HEK293 (cell line): ENCODE measurements around the gene IGFBPL1.

Source experiments
- CTCF ChIP-seq: fragments of 450-650 bp; formaldehyde crosslinking; IDR thresholded peaks from 2 replicates; pipeline ENCODE4 v1.5.1; 2016; ENCODE audit warnings: missing biosample characterization, missing genetic modification characterization
- KLF16 ChIP-seq: fragments of 450-650 bp; formaldehyde crosslinking; IDR thresholded peaks from 2 replicates; pipeline ENCODE4 v1.5.1; 2017; ENCODE audit warnings: missing biosample characterization, missing genetic modification characterization
- MZF1 ChIP-seq: fragments of 450-650 bp; formaldehyde crosslinking; IDR thresholded peaks from 2 replicates; pipeline ENCODE4 v1.5.1; 2017; ENCODE audit warnings: missing biosample characterization, missing genetic modification characterization, borderline replicate concordance
- YY1 ChIP-seq: fragments of 450-650 bp; formaldehyde crosslinking; IDR thresholded peaks from 2 replicates; pipeline ENCODE4 v1.5.1; 2018; ENCODE audit warnings: missing biosample characterization, missing genetic modification characterization
- ZBTB10 ChIP-seq: fragments of 450-650 bp; formaldehyde crosslinking; IDR thresholded peaks from 2 replicates; pipeline ENCODE4 v1.5.1; 2016; ENCODE audit warnings: missing biosample characterization, missing genetic modification characterization
- ZNF274 ChIP-seq, 2 experiments: fragments of 200-500 bp in 1 of 2; fragments of 450-650 bp in 1 of 2; sonication (Bioruptor generic) in 1 of 2; formaldehyde crosslinking in 1 of 2; IDR thresholded peaks; 2 replicates each; pipeline versions ENCODE4 v1.5.1 to v1.6.1; 2014 to 2016; ENCODE audit warnings: borderline replicate concordance in 1 of 2, inconsistent platforms in 1 of 2, low read length in 1 of 2, missing biosample characterization in 1 of 2, missing genetic modification characterization in 1 of 2
- ZNF416 ChIP-seq: fragments of 450-650 bp; formaldehyde crosslinking; IDR thresholded peaks from 2 replicates; pipeline ENCODE4 v1.5.1; 2016; ENCODE audit warnings: missing biosample characterization, missing genetic modification characterization
- ZNF624 ChIP-seq: fragments of 450-650 bp; formaldehyde crosslinking; IDR thresholded peaks from 2 replicates; pipeline ENCODE4 v1.5.1; 2017; ENCODE audit warnings: missing biosample characterization, missing genetic modification characterization
- ZSCAN23 ChIP-seq: fragments of 450-650 bp; formaldehyde crosslinking; IDR thresholded peaks from 2 replicates; pipeline ENCODE4 v1.5.1; 2016; ENCODE audit warnings: missing biosample characterization, missing genetic modification characterization

- TF ChIP-seq YY1 (tag by site-specific recombination) (no peak), CTCF (tag by site-specific recombination) (no peak; the same call in 1 of the 2 replicates), ZBTB10 (no peak), ZNF416 (tag by site-specific recombination) (no peak), MZF1 (tag by site-specific recombination) (no peak), ZNF274 (IDR thresholded peaks at IDR 0.05; ENCODE audit: low read length) (no peak), ZNF274 (tag by site-specific recombination; IDR thresholded peaks at IDR 0.05; ENCODE audit: borderline replicate concordance) (no peak), ZSCAN23 (tag by site-specific recombination) (no peak), KLF16 (no peak), ZNF624 (tag by site-specific recombination) (no peak)
These were observed 61.2 kb downstream of the IGFBPL1 start for GRCh38 chr9:38362852-38363588.
